Transverse colon (tissue), 4 donors: ENCODE data around the gene LYRM4. TPM values are rescaled to one million over a fixed set of nuclear protein-coding genes. Genes with fewer than 3 reads are reported as not detected.

Experiments
- DNase-seq: peaks from one replicate; pipeline ENCODE4 v3.0.0-alpha.2; 2019
- H3K27ac ChIP-seq, 4 donors: fragments of 200-600 bp; sonication (generic); 2 replicates each; pipeline ENCODE4 v1.5.1; 2016 to 2018; ENCODE audit warnings: inconsistent platforms in 4 of 4
- H3K27me3 ChIP-seq: fragments of 200-600 bp; sonication (generic); 2 replicates; pipeline ENCODE4 v1.5.1; 2017; ENCODE audit warnings: inconsistent platforms
- H3K36me3 ChIP-seq, 4 donors: fragments of 200-600 bp; sonication (generic); 2 replicates each; pipeline ENCODE4 v1.5.1; 2017 to 2019; ENCODE audit warnings: inconsistent platforms in 4 of 4
- H3K4me1 ChIP-seq, 4 donors: fragments of 200-600 bp; sonication (generic); 2 replicates each; pipeline ENCODE4 v1.5.1; 2017 to 2020; ENCODE audit warnings: inconsistent platforms in 4 of 4
- H3K4me3 ChIP-seq, 4 donors: fragments of 200-600 bp; sonication (generic); 1 replicate in 1 of 4; 2 replicates in 3 of 4; pipeline versions ENCODE4 v1.5.1 to v1.6.1; 2017 to 2019; ENCODE audit warnings: inconsistent platforms in 4 of 4
- H3K9me3 ChIP-seq, 2 donors: fragments of 200-600 bp; sonication (generic); 2 replicates each; pipeline ENCODE4 v1.5.1; 2017 to 2019; ENCODE audit warnings: inconsistent platforms in 2 of 2
- EP300 ChIP-seq: sonication (generic); formaldehyde crosslinking; IDR thresholded peaks from one replicate; pipeline ENCODE4 v1.6.1; 2017; ENCODE audit warnings: antibody characterized with exemption, low read depth
- POLR2A ChIP-seq: fragments of 450-650 bp; IDR thresholded peaks from one replicate; pipeline ENCODE4 v1.6.1; 2016; ENCODE audit warnings: antibody characterized with exemption, mild to moderate bottlenecking, moderate library complexity
- POLR2AphosphoS5 ChIP-seq, 3 donors: sonication (generic); formaldehyde crosslinking; IDR thresholded peaks; one replicate each; pipeline ENCODE4 v1.6.1; 2016; ENCODE audit warnings: antibody characterized with exemption in 3 of 3
- WGBS, 2 donors: methylation state at CpG; one replicate each; pipeline ENCODE4 v1.1.5; 2018; ENCODE audit warnings: low coverage in 1 of 2; 5-methylcytosine and 5-hydroxymethylcytosine counted together
- in situ Hi-C, 4 donors: fragments of 200-750 bp; cut with MboI; loops; one replicate each; pipeline versions ENCODE4 v1.15.0 to v1.15.1; 2017; ENCODE audit warnings: low sequenced_read_pairs in 3 of 4, low pct_ligation_motif_present in 1 of 4, low pct_unique_long_range_greater_than_20kb in 1 of 4
- intact Hi-C: fragments of 100-400 bp; cut with DNase I; formaldehyde crosslinking; loops from one replicate; pipeline ENCODE4 v1.15.1; 2023; ENCODE audit warnings: low total_unique reads
- total RNA-seq, 4 donors: library from RNA; depleted of rRNA; stranded (reverse); fragments of >200 nt; gene quantifications; one replicate each; pipeline ENCODE4 v1.1.0, GENCODE V29; 2016
- TF ChIP-seq, protein P1 (sequence below), 5 experiments: fragments of 200-600 bp in 3 of 5; fragments of 450-650 bp in 2 of 5; sonication (generic) in 3 of 5; IDR thresholded peaks; 1 replicate in 2 of 5; 2 replicates in 3 of 5; pipeline ENCODE4 v1.5.1; 2016 to 2017; ENCODE audit warnings: antibody characterized with exemption in 5 of 5, inconsistent platforms in 3 of 5, mild to moderate bottlenecking in 2 of 5, moderate library complexity in 1 of 5

Gene LYRM4
- total RNA-seq, 4 donors from 2014 or later = 3.0 to 14.0 (median 6.9) TPM

DNA sequence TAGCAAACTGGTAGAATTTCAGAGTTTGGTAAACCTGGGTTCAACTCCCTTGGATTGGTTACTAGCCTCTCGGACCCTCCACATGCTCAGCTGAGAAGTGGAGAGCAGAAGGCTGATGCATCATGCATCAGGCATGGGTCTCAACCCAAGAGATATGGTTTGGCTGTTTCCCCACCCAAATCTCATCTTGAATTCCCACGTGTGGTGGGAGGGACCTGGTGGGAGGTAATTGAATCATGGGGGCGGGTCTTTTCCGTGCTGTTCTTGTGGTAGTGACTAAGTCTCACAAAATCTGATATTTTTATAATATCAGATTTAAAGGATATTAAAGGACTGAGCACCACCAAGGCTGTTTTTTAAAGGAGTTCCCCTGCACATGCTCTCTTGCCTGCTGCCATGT lies 100.5 kb downstream of the LYRM4 start:
- Histone ChIP-seq H3K36me3 (no peaks in the 10 kb centered on the region), H3K4me3 (no peak overlapping the region), H3K9me3 (no peaks in the 10 kb centered on the region), H3K27me3 (no peaks in the 10 kb centered on the region), H3K4me1 (no peaks in the 10 kb centered on the region), H3K27ac (no peak overlapping the region)
- in situ Hi-C loops (no loop called here), intact Hi-C loops (loop anchor here (1.0 kb wide), 1 partner anchor 41 kb away; no protein-coding TSS in a partner anchor)
- no peak for DNase-seq
- 95% methylated on average over 4 of the region's 4 CpGs; no CpG with 5 or more reads in 1 of the 2 donors for WGBS, 2 donors
- TF ChIP-seq POLR2A (no peak), POLR2AphosphoS5 (IDR thresholded peaks at IDR 0.05) (no peak), EP300 (no peak)
- TF ChIP-seq, protein P1, sequence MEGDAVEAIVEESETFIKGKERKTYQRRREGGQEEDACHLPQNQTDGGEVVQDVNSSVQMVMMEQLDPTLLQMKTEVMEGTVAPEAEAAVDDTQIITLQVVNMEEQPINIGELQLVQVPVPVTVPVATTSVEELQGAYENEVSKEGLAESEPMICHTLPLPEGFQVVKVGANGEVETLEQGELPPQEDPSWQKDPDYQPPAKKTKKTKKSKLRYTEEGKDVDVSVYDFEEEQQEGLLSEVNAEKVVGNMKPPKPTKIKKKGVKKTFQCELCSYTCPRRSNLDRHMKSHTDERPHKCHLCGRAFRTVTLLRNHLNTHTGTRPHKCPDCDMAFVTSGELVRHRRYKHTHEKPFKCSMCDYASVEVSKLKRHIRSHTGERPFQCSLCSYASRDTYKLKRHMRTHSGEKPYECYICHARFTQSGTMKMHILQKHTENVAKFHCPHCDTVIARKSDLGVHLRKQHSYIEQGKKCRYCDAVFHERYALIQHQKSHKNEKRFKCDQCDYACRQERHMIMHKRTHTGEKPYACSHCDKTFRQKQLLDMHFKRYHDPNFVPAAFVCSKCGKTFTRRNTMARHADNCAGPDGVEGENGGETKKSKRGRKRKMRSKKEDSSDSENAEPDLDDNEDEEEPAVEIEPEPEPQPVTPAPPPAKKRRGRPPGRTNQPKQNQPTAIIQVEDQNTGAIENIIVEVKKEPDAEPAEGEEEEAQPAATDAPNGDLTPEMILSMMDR (IDR thresholded peaks at IDR 0.05) = no peak

DNA sequence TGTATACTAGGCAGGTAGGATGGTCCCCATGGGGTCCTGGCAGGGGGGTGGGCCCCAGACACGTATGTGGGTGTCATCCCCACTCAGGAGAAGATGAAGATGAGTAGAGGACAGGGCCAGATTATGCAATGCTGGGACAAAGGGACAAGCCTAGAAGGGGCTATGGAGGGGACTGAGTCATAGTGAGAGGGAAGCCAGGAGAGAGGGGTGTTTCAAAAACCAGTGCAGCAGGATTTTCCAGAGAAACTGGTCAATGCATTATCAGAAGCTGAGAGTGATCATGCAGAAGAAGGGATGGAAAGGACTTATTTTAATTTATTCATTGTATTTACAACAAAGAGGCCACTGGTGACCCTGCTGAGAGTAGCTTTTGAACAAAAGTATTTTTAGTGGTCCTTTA lies 101.6 kb downstream of the LYRM4 start:
- 80% methylated on average over 1 of the region's 1 CpG; no CpG with 5 or more reads in 1 of the 2 donors for WGBS, 2 donors
- TF ChIP-seq POLR2A (no peak), EP300 (no peak), POLR2AphosphoS5 (IDR thresholded peaks at IDR 0.05) (no peak)
- TF ChIP-seq, protein P1 (IDR thresholded peaks at IDR 0.05) = no peak

DNA sequence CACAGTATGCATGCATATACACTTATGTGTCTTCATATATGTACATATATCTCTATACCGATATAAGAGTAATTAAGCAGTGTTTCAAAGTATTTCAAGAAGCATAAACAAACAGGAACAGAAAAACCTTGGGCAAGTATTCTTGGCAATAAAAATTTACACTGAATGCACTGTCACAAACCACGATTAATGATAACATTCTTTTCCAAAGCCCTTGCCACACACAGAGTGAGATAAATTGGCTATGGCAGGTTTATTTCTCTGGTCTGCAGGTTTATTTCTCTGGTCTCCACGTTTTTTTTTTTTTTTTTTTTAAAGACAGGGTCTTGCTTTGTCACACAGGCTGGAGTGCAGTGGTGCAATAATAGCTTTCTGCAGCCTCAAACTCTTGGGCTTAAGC lies 102.6 kb downstream of the LYRM4 start:
- no peaks in the 10 kb centered on the region for H3K27me3 ChIP-seq
- no peaks in the 10 kb centered on the region for H3K36me3 ChIP-seq
- no peaks in the 10 kb centered on the region for H3K9me3 ChIP-seq
- intact Hi-C loops (no loop called here), in situ Hi-C loops (no loop called here)
- DNase-seq = no peak
- H3K27ac ChIP-seq = no peak overlapping the region
- no peak overlapping the region for H3K4me3 ChIP-seq
- 28 to 54% methylated on average over 3 of the region's 3 CpGs for WGBS, 2 donors
- H3K4me1 ChIP-seq = peaks cover 0 to 4% (median 0%) of the 10 kb centered on the region in 4 donors
- TF ChIP-seq, protein P1 (IDR thresholded peaks at IDR 0.05) = no peak
- TF ChIP-seq POLR2AphosphoS5 (IDR thresholded peaks at IDR 0.05) (no peak), EP300 (no peak), POLR2A (no peak)

More for the DNA sequence above, 101.6 kb downstream of the LYRM4 start:
- DNase-seq = no peak
- intact Hi-C loops = no loop called here
- no peak overlapping the region for H3K27ac ChIP-seq
- no peaks in the 10 kb centered on the region for H3K36me3 ChIP-seq
- no peaks in the 10 kb centered on the region for H3K9me3 ChIP-seq
- no peak overlapping the region for H3K4me3 ChIP-seq
- in situ Hi-C loops = no loop called here
- H3K4me1 ChIP-seq = peaks cover 0 to under 1% (median 0%) of the 10 kb centered on the region in 4 donors
- H3K27me3 ChIP-seq = no peaks in the 10 kb centered on the region

DNA sequence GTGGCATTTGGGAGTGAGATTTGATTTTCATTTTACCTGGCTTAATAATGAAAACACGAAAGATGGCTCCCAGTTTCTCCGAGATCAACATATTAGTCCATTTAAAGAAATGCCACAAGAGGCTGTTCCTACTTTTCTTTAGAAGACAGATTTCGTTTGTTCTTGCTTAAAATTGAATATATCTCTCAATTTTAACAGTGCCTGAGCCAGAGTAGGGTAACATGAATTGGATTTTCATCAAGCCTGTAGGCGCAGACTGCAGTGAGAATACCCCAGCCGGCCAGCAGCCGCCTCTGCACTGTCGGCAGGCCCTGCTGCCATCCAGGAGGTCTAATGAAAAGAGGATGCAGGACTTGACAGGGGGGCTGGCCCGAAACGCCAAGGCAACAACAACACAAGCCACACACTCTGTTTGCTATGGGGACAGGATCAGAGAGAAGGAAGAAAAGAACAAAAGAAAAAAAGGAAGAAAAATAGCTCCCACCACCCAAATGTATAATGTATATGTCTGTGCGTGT lies 103.1 kb downstream of the LYRM4 start:
- 83 to 90% methylated on average over 4 to 10 of the region's 10 CpGs for WGBS, 2 donors
- H3K4me1 ChIP-seq = peaks cover 0 to 4% (median 0%) of the 10 kb centered on the region in 4 donors
- TF ChIP-seq, protein P1 (IDR thresholded peaks at IDR 0.05) = no peak
- TF ChIP-seq POLR2AphosphoS5 (IDR thresholded peaks at IDR 0.05) (no peak), POLR2A (no peak), EP300 (no peak)
- no peaks in the 10 kb centered on the region for H3K36me3 ChIP-seq
- no peak overlapping the region for H3K27ac ChIP-seq
- no peak for DNase-seq
- in situ Hi-C loops = no loop called here
- no peaks in the 10 kb centered on the region for H3K27me3 ChIP-seq
- intact Hi-C loops = no loop called here
- no peaks in the 10 kb centered on the region for H3K9me3 ChIP-seq
- H3K4me3 ChIP-seq = no peak overlapping the region
